SK-N-SH (cell line): Measurements from ENCODE around the gene SDK1. TPM values are rescaled to one million over a fixed set of nuclear protein-coding genes. Genes with fewer than 3 reads are reported as not detected.
"Not testable (repeated sequence)": the region's sequence is repeated elsewhere in the genome, so short reads cannot be mapped to it uniquely, and the experiment has no call there.

Experiments used
- CTCF ChIA-PET: fragments of 300-600, 350-600 bp; formaldehyde crosslinking; extraction: SDS; loops from one replicate; lab custom pipeline; 2021; lab: Yijun Ruan, JAX
- POLR2A ChIA-PET: fragments of 350-600 bp; sonication (Branson Sonifier 250); formaldehyde crosslinking; extraction: SDS; loops from one replicate; lab custom pipeline; 2020; ENCODE audit warnings: antibody characterized with exemption, inconsistent platforms; lab: Yijun Ruan, JAX
- DNase-seq: peaks from one replicate; pipeline ENCODE4 v3.0.0; 2012
- H2AFZ ChIP-seq: fragments of 200-600 bp; sonication (generic); 2 replicates; pipeline ENCODE4 v1.8.1; 2016; ENCODE audit warnings: antibody characterized with exemption, mild to moderate bottlenecking, low read depth
- H3F3A ChIP-seq: fragments of 200-600 bp; sonication (generic); replicated peaks from 2 replicates; pipeline ENCODE3; 2016; ENCODE audit warnings: antibody characterized with exemption, mild to moderate bottlenecking; ENCODE audit not compliant: insufficient read depth
- H3K27ac ChIP-seq, 2 experiments: fragments of 200-500 bp in 1 of 2; fragments of 200-600 bp in 1 of 2; sonication (Bioruptor generic) in 1 of 2; sonication (generic), shearing (Covaris generic) in 1 of 2; 2 replicates each; pipeline versions ENCODE4 v1.5.1 to v1.6.1; 2014 to 2016; ENCODE audit warnings: low read depth in 2 of 2, inconsistent platforms in 1 of 2, low read length in 1 of 2, mild to moderate bottlenecking in 1 of 2, mixed read lengths in 1 of 2
- H3K27me3 ChIP-seq: fragments of 200-600 bp; sonication (generic), shearing (Covaris generic); 2 replicates; pipeline ENCODE4 v1.6.1; 2016; ENCODE audit warnings: mixed run types; ENCODE audit not compliant: insufficient read depth
- H3K36me3 ChIP-seq, 2 experiments: fragments of 200-500 bp in 1 of 2; fragments of 200-600 bp in 1 of 2; sonication (Bioruptor generic) in 1 of 2; sonication (generic) in 1 of 2; replicated peaks in 1 of 2; 2 replicates each; pipeline versions ENCODE3 to v1.5.1; 2014 to 2016; ENCODE audit warnings: low read length in 1 of 2, mild to moderate bottlenecking in 1 of 2; ENCODE audit not compliant: insufficient read depth in 2 of 2, control insufficient read depth in 1 of 2
- H3K4me1 ChIP-seq, 2 experiments: fragments of 200-500 bp in 1 of 2; fragments of 200-600 bp in 1 of 2; sonication (Bioruptor generic) in 1 of 2; sonication (generic), shearing (Covaris generic) in 1 of 2; 2 replicates each; pipeline versions ENCODE4 v1.5.1 to v1.6.1; 2014 to 2016; ENCODE audit warnings: low read depth in 1 of 2, low read length in 1 of 2, mixed run types in 1 of 2; ENCODE audit not compliant: insufficient read depth in 2 of 2, control insufficient read depth in 1 of 2
- H3K4me2 ChIP-seq: fragments of 200-600 bp; sonication (generic), shearing (Covaris generic); 2 replicates; pipeline ENCODE4 v1.6.1; 2017; ENCODE audit warnings: mixed run types
- H3K4me3 ChIP-seq, 2 experiments: fragments of 200-500 bp in 1 of 2; fragments of 200-600 bp in 1 of 2; sonication (Bioruptor generic) in 1 of 2; sonication (generic), shearing (Covaris generic) in 1 of 2; 2 replicates each; pipeline versions ENCODE4 v1.5.1 to v1.8.1; 2014 to 2016; ENCODE audit warnings: low read depth in 2 of 2, inconsistent platforms in 1 of 2, low read length in 1 of 2, mild to moderate bottlenecking in 1 of 2, mixed read lengths in 1 of 2, moderate library complexity in 1 of 2
- H3K79me2 ChIP-seq: fragments of 200-600 bp; sonication (generic); 2 replicates; pipeline ENCODE4 v1.8.1; 2017; ENCODE audit warnings: mild to moderate bottlenecking; ENCODE audit not compliant: insufficient read depth
- H3K9ac ChIP-seq: fragments of 200-600 bp; sonication (generic); 2 replicates; pipeline ENCODE4 v1.6.1; 2017; ENCODE audit warnings: mixed run types
- H3K9me2 ChIP-seq: fragments of 200-600 bp; sonication (generic); 2 replicates; pipeline ENCODE4 v1.6.1; 2017; ENCODE audit warnings: mixed run types
- H3K9me3 ChIP-seq: fragments of 200-600 bp; sonication (generic); 2 replicates; pipeline ENCODE4 v1.6.1; 2017; ENCODE audit warnings: mixed run types, mild to moderate bottlenecking, moderate library complexity
- H4K20me1 ChIP-seq: fragments of 200-600 bp; sonication (generic); 2 replicates; pipeline ENCODE4 v1.6.1; 2017; ENCODE audit warnings: mild to moderate bottlenecking, mixed run types; ENCODE audit not compliant: insufficient read depth
- FOXM1 ChIP-seq: IDR thresholded peaks from 2 replicates; pipeline ENCODE4 v1.4.0; 2012; ENCODE audit warnings: low read depth, mild to moderate bottlenecking
- NFIC ChIP-seq: IDR thresholded peaks from 2 replicates; pipeline ENCODE4 v1.4.0; 2012; ENCODE audit warnings: borderline replicate concordance
- NRF1 ChIP-seq: IDR thresholded peaks from 2 replicates; pipeline ENCODE4 v1.6.1; 2012; ENCODE audit warnings: low read depth, mild to moderate bottlenecking, low read length
- RAD21 ChIP-seq: IDR thresholded peaks from 2 replicates; pipeline ENCODE4 v1.6.1; 2012; ENCODE audit warnings: mild to moderate bottlenecking, low read length
- SIN3A ChIP-seq: IDR thresholded peaks from 2 replicates; pipeline ENCODE4 v1.6.1; 2012; ENCODE audit warnings: low read depth, mild to moderate bottlenecking, low read length, moderate library complexity, borderline replicate concordance
- YY1 ChIP-seq: IDR thresholded peaks from 2 replicates; pipeline ENCODE4 v1.4.0; 2012; ENCODE audit warnings: low read depth, mild to moderate bottlenecking
- WGBS: methylation state at CpG from one replicate; pipeline ENCODE4 v1.1.6; 2017; ENCODE audit warnings: low lambda C conversion rate; 5-methylcytosine and 5-hydroxymethylcytosine counted together
- polyA plus RNA-seq, 3 experiments: library from polyadenylated mRNA; depleted of rRNA; stranded (reverse); fragments of >200 nt; gene quantifications; 2 replicates each; pipeline ENCODE4 v1.2.3, GENCODE V29; 2012

Gene SDK1
- polyA plus RNA-seq, 1 of the 3 experiments (the other 2 are of a cell fraction): 1.2 TPM

GRCh38 chr7:4307316-4308204 is 1006.5 kb downstream of the SDK1 start:
- 49% methylated on average over 28 of the region's 28 CpGs for WGBS
- CTCF ChIA-PET: no interaction called here
- TF ChIP-seq SIN3A: no peak
- no peak for TF ChIP-seq YY1
- no peak for TF ChIP-seq NRF1

GRCh38 chr7:4308205-4308590 is 1007.1 kb downstream of the SDK1 start:
- H3K36me3 ChIP-seq: no peaks in the 10 kb centered on the region
- no peak overlapping the region for H3K9ac ChIP-seq
- H4K20me1 ChIP-seq: no peaks in the 10 kb centered on the region
- no peaks in the 10 kb centered on the region for H3K79me2 ChIP-seq
- 58% methylated on average over 22 of the region's 22 CpGs for WGBS
- no peak overlapping the region for H2AFZ ChIP-seq
- no peak overlapping the region for H3K4me3 ChIP-seq
- H3F3A ChIP-seq: no peaks in the 10 kb centered on the region
- H3K4me1 ChIP-seq: peaks cover 0 to 2% of the 10 kb centered on the region in 2 experiments; a peak in 1 of 4 replicates
- no peak for DNase-seq
- ChIA-PET CTCF (no interaction called here), POLR2A (no interaction called here)
- TF ChIP-seq FOXM1: no peak
- TF ChIP-seq RAD21: no peak
- TF ChIP-seq NFIC: no peak
- H3K9me3 ChIP-seq: no peaks in the 10 kb centered on the region; the same call in 1 of the 2 replicates
- no peaks in the 10 kb centered on the region for H3K27me3 ChIP-seq
- no peak overlapping the region for H3K4me2 ChIP-seq
- H3K27ac ChIP-seq: no peak overlapping the region
- H3K9me2 ChIP-seq: no peaks in the 10 kb centered on the region

More at GRCh38 chr7:4307316-4308204, 1006.5 kb downstream of the SDK1 start:
- Histone ChIP-seq H3K79me2 (no peaks in the 10 kb centered on the region), H3K9me3 (no peaks in the 10 kb centered on the region; the same call in 1 of the 2 replicates), H3K9me2 (no peaks in the 10 kb centered on the region), H3K4me1 (peaks cover 0 to 2% of the 10 kb centered on the region in 2 experiments; a peak in 1 of 4 replicates), H3F3A (no peaks in the 10 kb centered on the region), H3K4me2 (no peak overlapping the region), H3K9ac (no peak overlapping the region), H2AFZ (no peak overlapping the region), H4K20me1 (no peaks in the 10 kb centered on the region), H3K27me3 (no peaks in the 10 kb centered on the region), H3K4me3 (no peak overlapping the region), H3K36me3 (no peaks in the 10 kb centered on the region), H3K27ac (no peak overlapping the region)
- POLR2A ChIA-PET: interaction anchor here (0.6 kb wide), 1 partner anchor 214 kb away, joined by 3 read pairs; no protein-coding TSS in a partner anchor
- DNase-seq: no peak

GRCh38 chr7:4313911-4314310 is 1012.9 kb downstream of the SDK1 start:
- 71% methylated on average over 17 of the region's 29 CpGs for WGBS
- H3K4me1 ChIP-seq, H3K4me3 ChIP-seq, H3K4me2 ChIP-seq, H3K9me3 ChIP-seq, H2AFZ ChIP-seq, DNase-seq, H3K79me2 ChIP-seq, H3K27me3 ChIP-seq, POLR2A ChIA-PET, H3K36me3 ChIP-seq, H3K27ac ChIP-seq, H3K9ac ChIP-seq, H3K9me2 ChIP-seq, H3F3A ChIP-seq, CTCF ChIA-PET, H4K20me1 ChIP-seq: not testable (repeated sequence)

- H3K4me2 ChIP-seq, H3K79me2 ChIP-seq, H3K27me3 ChIP-seq, H3K9me3 ChIP-seq, H3K4me1 ChIP-seq, H4K20me1 ChIP-seq, H3K27ac ChIP-seq, H3F3A ChIP-seq, H3K4me3 ChIP-seq, H3K36me3 ChIP-seq, CTCF ChIA-PET, DNase-seq, H3K9me2 ChIP-seq, H2AFZ ChIP-seq, H3K9ac ChIP-seq: not testable (repeated sequence)
- POLR2A ChIA-PET: interaction anchor here (0.6 kb wide), 1 partner anchor 536 kb away, joined by 4 read pairs; no protein-coding TSS in a partner anchor
- 57% methylated on average over 16 of the region's 16 CpGs for WGBS
These were observed 1013.3 kb downstream of the SDK1 start for GRCh38 chr7:4314316-4314715.
